Measurements from ENCODE around the gene ME3. TPM values are rescaled to one million over a fixed set of nuclear protein-coding genes. Genes with fewer than 3 reads are reported as not detected.

The ME3 gene
- total RNA-seq, 4 donors from 2014 or later, result 15.9 to 94.9 (median 51.3) TPM

DNA sequence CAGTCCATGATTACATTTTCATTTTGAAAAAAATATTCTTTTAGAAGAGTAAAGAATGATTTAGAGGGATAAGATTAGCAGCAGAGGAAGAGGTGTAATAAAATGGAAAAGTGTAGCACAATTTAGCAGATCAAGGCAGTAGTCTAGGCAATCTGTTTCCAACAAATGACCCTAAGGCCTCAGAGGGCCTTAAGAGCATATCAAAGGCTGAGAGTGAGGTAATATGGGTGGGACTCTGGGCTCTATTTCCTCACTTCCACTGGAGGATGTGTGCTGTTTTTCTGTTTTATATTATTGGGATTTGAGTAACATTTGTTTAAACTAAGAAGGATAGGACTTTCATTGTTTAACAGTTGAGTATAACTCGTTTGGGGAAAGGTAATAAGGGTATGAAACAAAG is 269.0 kb downstream of the ME3 start:
- Histone ChIP-seq H3K27ac (no peak overlapping the region), H3K27me3 (no peaks in the 10 kb centered on the region), H3K4me1 (no peaks in the 10 kb centered on the region), H3K4me3 (no peak overlapping the region), H3K36me3 (no peaks in the 10 kb centered on the region), H3K9me3 (no peaks in the 10 kb centered on the region)
- DNase-seq, result no peak
- TF ChIP-seq POLR2A (IDR thresholded peaks at IDR 0.05), result no peak
- TF ChIP-seq, protein P1, sequence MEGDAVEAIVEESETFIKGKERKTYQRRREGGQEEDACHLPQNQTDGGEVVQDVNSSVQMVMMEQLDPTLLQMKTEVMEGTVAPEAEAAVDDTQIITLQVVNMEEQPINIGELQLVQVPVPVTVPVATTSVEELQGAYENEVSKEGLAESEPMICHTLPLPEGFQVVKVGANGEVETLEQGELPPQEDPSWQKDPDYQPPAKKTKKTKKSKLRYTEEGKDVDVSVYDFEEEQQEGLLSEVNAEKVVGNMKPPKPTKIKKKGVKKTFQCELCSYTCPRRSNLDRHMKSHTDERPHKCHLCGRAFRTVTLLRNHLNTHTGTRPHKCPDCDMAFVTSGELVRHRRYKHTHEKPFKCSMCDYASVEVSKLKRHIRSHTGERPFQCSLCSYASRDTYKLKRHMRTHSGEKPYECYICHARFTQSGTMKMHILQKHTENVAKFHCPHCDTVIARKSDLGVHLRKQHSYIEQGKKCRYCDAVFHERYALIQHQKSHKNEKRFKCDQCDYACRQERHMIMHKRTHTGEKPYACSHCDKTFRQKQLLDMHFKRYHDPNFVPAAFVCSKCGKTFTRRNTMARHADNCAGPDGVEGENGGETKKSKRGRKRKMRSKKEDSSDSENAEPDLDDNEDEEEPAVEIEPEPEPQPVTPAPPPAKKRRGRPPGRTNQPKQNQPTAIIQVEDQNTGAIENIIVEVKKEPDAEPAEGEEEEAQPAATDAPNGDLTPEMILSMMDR (IDR thresholded peaks at IDR 0.05), result no peak

DNA sequence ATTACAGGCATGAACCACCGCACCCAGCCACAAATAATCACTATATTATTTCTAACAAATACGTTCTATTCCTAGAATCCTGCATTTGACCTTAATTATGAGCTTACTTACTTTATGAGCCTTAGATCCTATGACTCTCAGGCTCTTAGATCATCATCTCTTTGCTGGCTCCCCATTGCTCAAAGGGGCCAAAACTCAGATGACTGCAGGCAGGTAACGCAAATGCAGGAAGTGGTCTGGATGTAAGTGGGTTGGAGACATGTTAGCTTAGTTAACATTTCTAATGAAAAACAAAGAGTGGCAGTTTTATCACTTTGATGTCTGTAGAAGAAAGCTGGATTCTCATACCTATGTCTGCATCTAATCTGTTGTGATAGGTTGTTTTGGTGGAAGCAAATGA is 274.3 kb downstream of the ME3 start:
- no peak for DNase-seq
- no peak overlapping the region for H3K4me3 ChIP-seq
- H3K27ac ChIP-seq, result no peak overlapping the region
- H3K27me3 ChIP-seq, result no peaks in the 10 kb centered on the region
- no peaks in the 10 kb centered on the region for H3K9me3 ChIP-seq
- H3K4me1 ChIP-seq, result no peaks in the 10 kb centered on the region
- no peak for TF ChIP-seq POLR2A (IDR thresholded peaks at IDR 0.05)
- TF ChIP-seq, protein P1 (IDR thresholded peaks at IDR 0.05), result no peak
- no peaks in the 10 kb centered on the region for H3K36me3 ChIP-seq

DNA sequence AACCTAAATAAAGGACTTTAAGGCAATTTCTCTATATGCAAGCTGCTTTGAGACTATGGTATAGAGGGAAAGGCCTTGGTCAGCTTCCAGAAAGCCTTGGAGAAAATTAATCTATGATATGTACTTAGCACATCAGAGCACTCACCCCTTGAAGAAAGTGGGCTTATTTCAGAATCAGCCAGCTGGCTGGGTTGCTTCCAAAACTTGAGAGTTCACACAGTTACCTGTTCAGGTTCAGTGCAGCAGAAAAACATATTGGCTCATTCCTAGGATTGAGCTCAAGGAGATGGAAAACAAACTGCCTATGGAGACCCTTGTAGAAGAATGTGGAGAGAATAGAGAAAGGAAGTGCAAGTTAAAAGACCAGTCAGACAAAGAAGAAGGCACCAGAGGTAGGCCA is 275.1 kb downstream of the ME3 start:
- Histone ChIP-seq H3K9me3 (no peaks in the 10 kb centered on the region), H3K4me3 (no peak overlapping the region), H3K27me3 (no peaks in the 10 kb centered on the region), H3K4me1 (no peaks in the 10 kb centered on the region), H3K27ac (no peak overlapping the region), H3K36me3 (no peaks in the 10 kb centered on the region)
- DNase-seq, result no peak
- no peak for TF ChIP-seq POLR2A (IDR thresholded peaks at IDR 0.05)
- TF ChIP-seq, protein P1 (IDR thresholded peaks at IDR 0.05), result no peak

DNA sequence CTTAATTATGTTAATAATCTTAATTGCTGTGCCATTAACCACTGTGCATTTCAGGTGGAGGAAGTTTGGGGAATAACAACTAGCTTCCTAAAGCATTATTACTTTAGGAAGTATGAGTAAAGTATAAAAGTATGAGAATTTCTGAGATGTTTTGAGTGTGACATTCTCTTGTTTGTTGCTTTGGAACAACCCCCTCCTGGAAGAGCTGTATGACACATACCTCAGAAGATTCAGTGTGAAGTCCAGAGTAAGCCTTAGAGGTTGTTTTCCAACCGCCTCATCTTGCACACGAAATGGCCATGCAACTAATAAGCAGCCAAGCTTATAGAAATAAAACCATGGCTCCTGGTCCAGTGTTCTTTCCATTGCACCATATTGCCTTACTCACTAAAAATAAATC is 276.0 kb downstream of the ME3 start:
- TF ChIP-seq POLR2A (IDR thresholded peaks at IDR 0.05), result no peak
- TF ChIP-seq, protein P1 (IDR thresholded peaks at IDR 0.05), result no peak
- no peaks in the 10 kb centered on the region for H3K4me1 ChIP-seq
- H3K9me3 ChIP-seq, result no peaks in the 10 kb centered on the region
- H3K27me3 ChIP-seq, result no peaks in the 10 kb centered on the region
- H3K4me3 ChIP-seq, result no peak overlapping the region
- H3K36me3 ChIP-seq, result no peaks in the 10 kb centered on the region
- no peak for DNase-seq
- no peak overlapping the region for H3K27ac ChIP-seq

DNA sequence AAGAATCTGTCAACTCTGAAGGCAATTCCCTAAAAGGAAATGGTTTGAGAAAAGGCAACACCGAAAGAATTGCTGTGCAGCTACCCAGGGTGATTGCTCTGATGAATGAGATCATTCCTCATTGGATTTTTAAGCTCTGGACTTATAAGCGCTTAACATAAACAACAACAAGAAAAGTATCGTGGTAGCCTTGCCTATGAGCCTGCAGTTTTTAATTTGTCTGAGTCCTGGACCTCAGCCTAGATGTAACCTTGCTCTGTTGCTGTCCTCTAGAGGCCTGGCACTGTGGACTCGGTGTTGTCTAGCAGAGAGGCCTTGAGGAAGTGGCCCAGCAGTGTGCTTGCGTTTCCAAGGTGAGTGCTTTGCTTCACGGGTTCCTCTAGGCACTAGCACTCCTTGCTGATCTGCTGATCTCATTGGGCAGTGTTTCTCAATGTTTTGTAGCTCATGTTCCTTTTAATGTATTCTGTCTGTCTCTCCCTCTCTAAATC is 277.3 kb downstream of the ME3 start:
- Histone ChIP-seq H3K4me1 (no peaks in the 10 kb centered on the region), H3K36me3 (no peaks in the 10 kb centered on the region), H3K4me3 (no peak overlapping the region), H3K27me3 (no peaks in the 10 kb centered on the region), H3K9me3 (no peaks in the 10 kb centered on the region), H3K27ac (no peak overlapping the region)
- DNase-seq, result no peak
- TF ChIP-seq POLR2A (IDR thresholded peaks at IDR 0.05), result no peak
- TF ChIP-seq, protein P1 (IDR thresholded peaks at IDR 0.05), result no peak

Other genes starting within 250 kb of the ME3 start
- 10 to 100 TPM in 1 of 4 donors, 1 to 10 TPM in 3; 4.6 to 12.0 (median 8.5) TPM for gene PRSS23, start 127.9 kb upstream of the ME3 start, total RNA-seq

Data from Peyer's patch (tissue), 4 donors.